Mesenchymal stem cell (in vitro differentiated cells and primary cell): ENCODE data around the gene OR2V1.
"Not testable (repeated sequence)": the region's sequence is repeated elsewhere in the genome, so short reads cannot be mapped to it uniquely, and the experiment has no call there.

Experiments used
- DNase-seq: peaks from one replicate; pipeline ENCODE4 v3.0.0-alpha.2; 2013
- H2AFZ ChIP-seq: one replicate; pipeline ENCODE4 v1.6.1; 2013; ENCODE audit warnings: low read depth, mild to moderate bottlenecking, control low read depth, inconsistent platforms, low read length, moderate library complexity
- H2AK5ac ChIP-seq: 2 replicates; pipeline ENCODE4 v1.6.1; 2013; ENCODE audit warnings: low read length, moderate library complexity, mild to moderate bottlenecking, inconsistent platforms; ENCODE audit not compliant: severe bottlenecking
- H2BK120ac ChIP-seq: one replicate; pipeline ENCODE4 v1.6.1; 2013; ENCODE audit warnings: low read depth, mild to moderate bottlenecking, inconsistent platforms, low read length, moderate library complexity
- H2BK12ac ChIP-seq, 2 experiments: one replicate each; pipeline ENCODE4 v1.6.1; 2013; ENCODE audit warnings: inconsistent platforms in 2 of 2, low read length in 2 of 2, mild to moderate bottlenecking in 2 of 2, moderate library complexity in 2 of 2, control low read depth in 1 of 2
- H2BK15ac ChIP-seq: one replicate; pipeline ENCODE4 v1.6.1; 2013; ENCODE audit warnings: mild to moderate bottlenecking, low read depth, inconsistent platforms; ENCODE audit not compliant: poor library complexity, severe bottlenecking
- H2BK5ac ChIP-seq: 2 replicates; pipeline ENCODE4 v1.6.1; 2013; ENCODE audit warnings: low read depth, mild to moderate bottlenecking, low read length, control low read depth, inconsistent platforms; ENCODE audit not compliant: poor library complexity, severe bottlenecking
- H3K14ac ChIP-seq, 2 experiments: one replicate each; pipeline ENCODE4 v1.6.1; 2013; ENCODE audit warnings: inconsistent platforms in 2 of 2, low read length in 2 of 2, control low read depth in 1 of 2, mild to moderate bottlenecking in 1 of 2, moderate library complexity in 1 of 2
- H3K18ac ChIP-seq, 2 experiments: one replicate each; pipeline ENCODE4 v1.6.1; 2013; ENCODE audit warnings: inconsistent platforms in 2 of 2, low read length in 2 of 2, control low read depth in 1 of 2, low read depth in 1 of 2, mild to moderate bottlenecking in 1 of 2
- H3K23ac ChIP-seq, 2 experiments: one replicate each; pipeline ENCODE4 v1.6.1; 2013; ENCODE audit warnings: inconsistent platforms in 2 of 2, low read length in 2 of 2, mild to moderate bottlenecking in 2 of 2, moderate library complexity in 2 of 2, control low read depth in 1 of 2
- H3K27ac ChIP-seq: 2 replicates; pipeline ENCODE4 v1.5.1; 2013; ENCODE audit warnings: mild to moderate bottlenecking, moderate library complexity, low read length, control low read depth, inconsistent platforms; ENCODE audit not compliant: poor library complexity, severe bottlenecking
- H3K27me3 ChIP-seq, 2 experiments: 2 replicates each; pipeline versions ENCODE4 v1.6.1 to v1.7.0; 2013; ENCODE audit warnings: low read length in 2 of 2, mild to moderate bottlenecking in 2 of 2, moderate library complexity in 2 of 2, control low read depth in 1 of 2, inconsistent platforms in 1 of 2; ENCODE audit not compliant: control insufficient read depth in 1 of 2, insufficient read depth in 1 of 2
- H3K36me3 ChIP-seq, 2 experiments: 2 replicates each; pipeline versions ENCODE4 v1.6.1 to v1.7.0; 2013; ENCODE audit warnings: low read length in 2 of 2, control low read depth in 1 of 2, inconsistent platforms in 1 of 2, low read depth in 1 of 2, mild to moderate bottlenecking in 1 of 2; ENCODE audit not compliant: insufficient read depth in 2 of 2, control insufficient read depth in 1 of 2
- H3K4ac ChIP-seq, 2 experiments: one replicate each; pipeline ENCODE4 v1.6.1; 2013; ENCODE audit warnings: inconsistent platforms in 2 of 2, low read length in 2 of 2, mild to moderate bottlenecking in 2 of 2, moderate library complexity in 2 of 2, control low read depth in 1 of 2, low read depth in 1 of 2
- H3K4me1 ChIP-seq: 2 replicates; pipeline ENCODE4 v1.6.1; 2013; ENCODE audit warnings: low read depth, low read length, control low read depth; ENCODE audit not compliant: control insufficient read depth, insufficient read depth
- H3K4me2 ChIP-seq: 2 replicates; pipeline ENCODE4 v1.6.1; 2013; ENCODE audit warnings: low read length, mild to moderate bottlenecking, inconsistent platforms; ENCODE audit not compliant: poor library complexity, severe bottlenecking
- H3K4me3 ChIP-seq, 2 experiments: 2 replicates each; pipeline versions ENCODE4 v1.5.1 to v1.7.0; 2013; ENCODE audit warnings: low read length in 2 of 2, mild to moderate bottlenecking in 2 of 2, control low read depth in 1 of 2, low read depth in 1 of 2; ENCODE audit not compliant: insufficient read depth in 1 of 2
- H3K79me1 ChIP-seq: replicated peaks from 2 replicates; pipeline ENCODE4 v1.6.1; 2013; ENCODE audit warnings: mild to moderate bottlenecking, control low read depth, low read length, inconsistent platforms; ENCODE audit not compliant: poor library complexity, severe bottlenecking
- H3K9ac ChIP-seq: 2 replicates; pipeline ENCODE4 v1.7.0; 2013; ENCODE audit warnings: mild to moderate bottlenecking, low read length, moderate library complexity
- H3K9me3 ChIP-seq: 2 replicates; pipeline ENCODE4 v1.7.0; 2013; ENCODE audit warnings: mild to moderate bottlenecking, low read length; ENCODE audit not compliant: control insufficient read depth
- H4K8ac ChIP-seq: one replicate; pipeline ENCODE4 v1.6.1; 2013; ENCODE audit warnings: inconsistent platforms, mild to moderate bottlenecking, low read length, moderate library complexity
- H4K91ac ChIP-seq: one replicate; pipeline ENCODE4 v1.6.1; 2013; ENCODE audit warnings: mild to moderate bottlenecking, low read length, inconsistent platforms
- WGBS: methylation state at CpG from one replicate; pipeline ENCODE4 v1.1.7; 2013; ENCODE audit warnings: mixed read lengths; 5-methylcytosine and 5-hydroxymethylcytosine counted together

The OR2V1 gene

GRCh38 chr5:181101930-181102674 lies 28.9 kb downstream of the OR2V1 start:
- H2BK15ac ChIP-seq, H3K27ac ChIP-seq, H3K79me1 ChIP-seq, H3K9ac ChIP-seq, H2BK5ac ChIP-seq, H4K8ac ChIP-seq, H3K4me3 ChIP-seq, H3K23ac ChIP-seq, H3K4me1 ChIP-seq, H4K91ac ChIP-seq, H2AFZ ChIP-seq, H3K36me3 ChIP-seq, H3K4ac ChIP-seq, H2BK120ac ChIP-seq, H2AK5ac ChIP-seq, H3K14ac ChIP-seq, H3K18ac ChIP-seq, DNase-seq, H3K4me2 ChIP-seq, H3K9me3 ChIP-seq, H2BK12ac ChIP-seq: not testable (repeated sequence)
- no CpG with 5 or more reads among the region's 30 CpGs for WGBS
- H3K27me3 ChIP-seq, result peaks cover 21 to 30% of the 10 kb centered on the region in 2 experiments

DNA sequence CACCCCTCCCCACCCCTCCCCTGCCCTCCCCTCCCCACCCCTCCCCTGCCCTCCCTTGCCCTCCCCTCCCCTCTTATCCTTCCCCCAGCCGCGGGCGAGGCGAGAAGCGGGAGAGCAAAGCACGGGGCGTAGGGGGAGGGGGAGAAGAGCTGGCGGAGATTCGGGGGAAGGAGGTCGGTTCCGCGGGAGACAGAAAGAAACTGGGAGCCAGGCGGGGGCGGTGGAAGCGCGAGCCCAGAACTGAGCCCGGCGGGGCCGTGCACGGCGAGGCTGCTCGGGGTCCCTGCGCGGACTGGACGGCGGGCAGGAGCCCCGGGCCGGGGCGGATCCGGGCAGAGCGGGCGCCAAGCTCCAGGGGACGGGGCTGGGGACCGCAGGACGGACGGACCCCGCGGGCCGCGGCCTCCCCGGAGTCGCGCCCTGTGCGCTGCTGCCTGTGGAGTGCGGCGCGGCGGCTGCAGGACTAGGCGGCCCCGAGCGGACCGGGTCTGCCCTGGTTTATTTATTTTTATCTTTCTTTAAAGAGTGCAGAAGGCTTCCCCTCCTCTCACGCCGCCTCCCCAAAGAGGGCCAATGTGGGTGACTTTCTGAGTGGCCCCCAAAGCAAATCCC lies 29.8 kb downstream of the OR2V1 start:
- H3K23ac ChIP-seq, H2BK5ac ChIP-seq, H3K4me2 ChIP-seq, H3K4me1 ChIP-seq, H3K4ac ChIP-seq, H3K18ac ChIP-seq, H4K8ac ChIP-seq, H2BK12ac ChIP-seq, H3K36me3 ChIP-seq, H2BK15ac ChIP-seq, H3K4me3 ChIP-seq, H3K79me1 ChIP-seq, H3K14ac ChIP-seq, H3K9ac ChIP-seq, DNase-seq, H3K27ac ChIP-seq, H2BK120ac ChIP-seq, H2AK5ac ChIP-seq, H3K9me3 ChIP-seq, H4K91ac ChIP-seq, H2AFZ ChIP-seq: not testable (repeated sequence)
- no CpG with 5 or more reads among the region's 54 CpGs for WGBS
- H3K27me3 ChIP-seq, result peaks cover 18 to 26% of the 10 kb centered on the region in 2 experiments

DNA sequence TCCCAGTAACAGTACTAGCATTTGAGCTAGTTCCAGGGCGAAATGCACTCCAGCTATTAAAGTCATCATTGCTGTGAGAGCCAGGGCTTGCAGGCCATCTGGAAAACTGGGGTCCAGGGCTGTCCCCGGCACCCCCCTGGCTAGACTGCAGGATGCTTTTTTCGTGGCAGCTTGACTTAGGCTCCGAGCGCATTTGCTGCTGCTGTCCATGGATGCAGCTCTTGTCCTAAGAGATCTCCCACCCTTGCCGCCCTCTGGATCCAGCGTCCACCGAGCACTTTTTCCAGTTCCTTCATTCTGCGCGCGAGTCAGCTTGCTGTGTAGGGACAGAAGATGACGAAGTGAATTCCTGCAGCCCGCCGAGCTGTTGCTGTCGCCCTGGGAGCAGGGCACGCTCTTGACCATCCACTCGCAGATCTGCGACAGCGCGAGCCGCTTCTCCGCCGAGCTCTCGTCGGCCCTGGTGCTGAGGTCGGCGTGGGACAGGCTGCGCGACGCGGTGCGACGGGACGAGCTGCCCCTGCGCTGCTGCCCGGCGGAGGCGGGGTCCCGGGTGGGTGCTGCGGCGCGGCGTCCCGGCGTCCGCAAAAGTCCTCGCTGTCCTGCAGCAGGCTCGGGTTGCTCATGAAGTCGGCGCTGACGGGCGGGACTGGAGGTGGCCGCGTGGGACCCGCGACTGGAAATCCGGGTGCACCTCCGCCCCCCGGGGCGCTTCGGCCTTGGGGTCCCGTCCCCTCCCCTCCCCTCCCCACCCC lies 30.7 kb downstream of the OR2V1 start:
- Histone ChIP-seq H2AFZ (no peak overlapping the region), H3K36me3 (peaks cover 0 to 3% of the 10 kb centered on the region in 2 experiments), H3K79me1 (no peaks in the 10 kb centered on the region), H3K9me3 (no peaks in the 10 kb centered on the region), H2BK15ac (no peak overlapping the region), H2BK120ac (no peak overlapping the region), H3K4me1 (peaks cover 1% of the 10 kb centered on the region), H3K23ac (no peak overlapping the region), H3K4me2 (no peak overlapping the region), H2AK5ac (no peak overlapping the region), H4K91ac (no peak overlapping the region), H3K18ac (no peak overlapping the region), H2BK5ac (no peak overlapping the region), H4K8ac (no peak overlapping the region), H3K14ac (no peak overlapping the region), H3K9ac (no peak overlapping the region), H3K27me3 (peaks cover 18 to 26% of the 10 kb centered on the region in 2 experiments), H3K4ac (no peak overlapping the region), H2BK12ac (no peak overlapping the region), H3K27ac (no peak overlapping the region), H3K4me3 (peak overlapping the region; percentile 18 to 37)
- WGBS, result 19% methylated on average over 34 of the region's 62 CpGs
- no peak for DNase-seq

- H2AFZ ChIP-seq, result no peak overlapping the region
- H3K4me3 ChIP-seq, result no peak overlapping the region
- H3K9ac ChIP-seq, result no peak overlapping the region
- no peak overlapping the region for H2BK15ac ChIP-seq
- no peaks in the 10 kb centered on the region for H3K9me3 ChIP-seq
- no peak overlapping the region for H2BK5ac ChIP-seq
- H3K4me1 ChIP-seq, result peaks cover 1% of the 10 kb centered on the region
- H2BK12ac ChIP-seq, result no peak overlapping the region
- no peaks in the 10 kb centered on the region for H3K79me1 ChIP-seq
- H3K4ac ChIP-seq, result no peak overlapping the region
- peaks cover 0 to 3% of the 10 kb centered on the region in 2 experiments for H3K36me3 ChIP-seq
- H3K4me2 ChIP-seq, result no peak overlapping the region
- H3K18ac ChIP-seq, result no peak overlapping the region
- 68% methylated on average over 11 of the region's 11 CpGs for WGBS
- H2BK120ac ChIP-seq, result no peak overlapping the region
- H3K23ac ChIP-seq, result no peak overlapping the region
- peaks cover 18 to 24% of the 10 kb centered on the region in 2 experiments for H3K27me3 ChIP-seq
- no peak overlapping the region for H2AK5ac ChIP-seq
- no peak overlapping the region for H4K91ac ChIP-seq
- H3K27ac ChIP-seq, result no peak overlapping the region
- DNase-seq, result no peak
- H3K14ac ChIP-seq, result no peak overlapping the region
- H4K8ac ChIP-seq, result no peak overlapping the region
These were observed 31.3 kb downstream of the OR2V1 start for GRCh38 chr5:181099602-181100086.
